ENCODE data around the gene TBC1D10A.

DNA sequence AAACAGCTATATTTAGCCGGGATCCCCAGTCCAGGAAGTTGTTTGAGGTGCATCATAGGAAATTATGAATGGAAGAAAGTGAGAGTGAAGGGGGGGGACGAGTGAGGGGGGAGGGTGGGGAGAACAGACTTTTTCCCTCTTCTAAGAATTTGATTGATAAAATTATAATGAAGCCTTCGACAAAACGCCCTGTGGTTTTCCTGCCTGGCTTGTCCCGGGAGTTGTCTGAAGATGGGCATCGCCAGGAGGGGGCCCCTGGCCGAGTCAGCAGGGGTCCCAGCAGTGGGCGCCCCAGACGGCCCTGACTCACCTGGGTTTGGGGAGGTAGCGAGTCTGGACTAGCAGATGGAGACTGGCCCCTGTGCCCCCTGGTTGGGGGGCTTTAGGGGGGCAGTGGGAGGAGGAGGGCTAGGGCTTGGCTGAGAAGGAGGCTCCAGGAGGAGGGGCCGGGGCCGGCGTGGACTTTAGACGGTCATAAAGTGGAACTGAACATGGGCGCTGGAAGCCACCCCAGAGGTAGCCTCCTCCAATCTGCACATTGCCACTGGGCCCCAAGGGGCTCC, 79.8 kb downstream of the TBC1D10A start:
- TF ChIP-seq, protein P1, sequence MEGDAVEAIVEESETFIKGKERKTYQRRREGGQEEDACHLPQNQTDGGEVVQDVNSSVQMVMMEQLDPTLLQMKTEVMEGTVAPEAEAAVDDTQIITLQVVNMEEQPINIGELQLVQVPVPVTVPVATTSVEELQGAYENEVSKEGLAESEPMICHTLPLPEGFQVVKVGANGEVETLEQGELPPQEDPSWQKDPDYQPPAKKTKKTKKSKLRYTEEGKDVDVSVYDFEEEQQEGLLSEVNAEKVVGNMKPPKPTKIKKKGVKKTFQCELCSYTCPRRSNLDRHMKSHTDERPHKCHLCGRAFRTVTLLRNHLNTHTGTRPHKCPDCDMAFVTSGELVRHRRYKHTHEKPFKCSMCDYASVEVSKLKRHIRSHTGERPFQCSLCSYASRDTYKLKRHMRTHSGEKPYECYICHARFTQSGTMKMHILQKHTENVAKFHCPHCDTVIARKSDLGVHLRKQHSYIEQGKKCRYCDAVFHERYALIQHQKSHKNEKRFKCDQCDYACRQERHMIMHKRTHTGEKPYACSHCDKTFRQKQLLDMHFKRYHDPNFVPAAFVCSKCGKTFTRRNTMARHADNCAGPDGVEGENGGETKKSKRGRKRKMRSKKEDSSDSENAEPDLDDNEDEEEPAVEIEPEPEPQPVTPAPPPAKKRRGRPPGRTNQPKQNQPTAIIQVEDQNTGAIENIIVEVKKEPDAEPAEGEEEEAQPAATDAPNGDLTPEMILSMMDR (conservative IDR thresholded peaks at IDR 0.05): no peak
- TF ChIP-seq EZH2 (IDR thresholded peaks at IDR 0.05; ENCODE audit: low read depth): no peak

Data from PC-9 (cell line).